PFSK-1 (cell line): ENCODE measurements around the gene TNFSF12.

Experiments used
- POLR2AphosphoS5 ChIP-seq: IDR thresholded peaks from 2 replicates; pipeline ENCODE4 v1.6.1; 2012; ENCODE audit warnings: low read depth, mild to moderate bottlenecking, control low read depth, low read length, moderate library complexity
- SIN3A ChIP-seq: IDR thresholded peaks from 2 replicates; pipeline ENCODE4 v1.6.1; 2012; ENCODE audit warnings: mild to moderate bottlenecking, low read length, moderate library complexity, borderline replicate concordance; ENCODE audit not compliant: insufficient read depth
- TAF1 ChIP-seq: IDR thresholded peaks from 2 replicates; pipeline ENCODE4 v1.6.1; 2012; ENCODE audit warnings: low read length, control low read depth, borderline replicate concordance; ENCODE audit not compliant: insufficient read depth

DNA sequence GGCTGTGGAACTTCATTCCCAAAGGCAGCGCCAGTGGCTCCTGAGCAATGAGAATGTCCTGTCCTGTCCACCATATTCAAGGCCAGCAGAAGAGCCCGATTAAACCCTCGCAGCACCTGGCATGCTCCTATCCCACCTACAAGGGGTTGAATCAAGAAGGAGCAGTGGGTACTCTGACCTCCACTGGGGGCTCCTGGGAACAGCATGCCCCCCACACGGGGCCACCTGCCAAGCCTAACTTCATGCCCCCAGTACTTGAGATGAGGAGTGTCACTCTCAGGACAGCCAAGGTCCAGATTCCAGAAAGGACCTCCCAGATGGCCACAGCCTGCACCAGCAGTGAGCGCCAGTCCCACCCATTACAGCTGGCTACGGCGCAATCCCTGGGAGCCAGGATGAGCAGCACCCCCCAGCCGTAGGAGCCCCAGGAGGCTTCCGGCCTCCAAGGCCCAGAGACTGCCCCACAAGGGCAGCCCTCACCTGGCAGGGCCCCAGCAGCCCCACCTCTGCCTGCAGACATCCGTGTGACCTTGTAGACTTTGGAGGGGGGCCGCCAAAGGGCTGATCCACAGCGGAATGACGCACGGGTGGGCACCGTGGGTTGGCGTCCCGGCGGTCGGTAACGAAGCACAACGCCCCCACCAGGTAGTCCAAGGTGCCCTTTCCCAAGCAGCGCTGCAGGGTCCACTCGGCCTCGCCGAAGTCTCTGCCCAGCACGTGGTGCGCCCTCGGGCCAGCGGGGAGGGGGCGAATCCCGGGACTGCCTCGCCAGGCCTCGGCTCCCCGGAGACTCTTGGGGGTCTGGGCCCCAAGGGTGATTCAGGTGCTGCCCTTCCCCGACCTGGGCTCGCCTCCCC lies 33.8 kb downstream of the TNFSF12 start:
- TF ChIP-seq POLR2AphosphoS5: no peak
- no peak for TF ChIP-seq TAF1
- no peak for TF ChIP-seq SIN3A
